Measurements from ENCODE around the gene PLCB4.

The PLCB4 gene

GRCh38 chr20:9442858-9443257 lies 374.0 kb downstream of the PLCB4 start:
- Histone ChIP-seq H3K4me1 (ENCODE audit: insufficient read depth, low read length) (no peaks in the 10 kb centered on the region), H3K9me3 (ENCODE audit: low read length) (no peaks in the 10 kb centered on the region), H3K27me3 (ENCODE audit: control insufficient read depth in 1 of 2, insufficient read depth in 2 of 2, low read length in 2 of 2) (no peaks in the 10 kb centered on the region), H3K27ac (ENCODE audit: low read depth, low read length) (no peak overlapping the region), H3K36me3 (ENCODE audit: insufficient read depth, low read length) (peaks cover 6% of the 10 kb centered on the region), H3K9ac (ENCODE audit: low read length) (no peak overlapping the region), H3K4me3 (ENCODE audit: low read depth in 1 of 2, low read length in 2 of 2) (no peak overlapping the region)

DNA sequence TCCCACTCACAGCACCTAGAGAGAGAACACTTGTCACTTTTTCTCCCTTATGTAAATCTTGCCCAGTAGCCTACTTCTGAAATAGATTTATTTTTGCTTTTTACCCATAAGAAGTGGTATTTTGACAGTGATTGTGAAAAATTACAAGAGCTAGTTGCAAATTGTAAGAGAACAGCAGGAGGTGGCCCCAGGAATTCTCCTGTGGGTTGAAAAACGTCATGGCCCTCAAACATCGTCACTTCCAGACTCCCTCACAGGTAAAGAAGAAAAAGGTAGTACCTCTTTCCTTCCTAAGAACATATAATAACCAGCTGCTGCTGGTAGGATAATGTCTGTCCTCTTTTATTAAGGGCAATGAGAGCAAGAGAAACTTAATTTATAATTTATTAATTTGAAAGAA lies 376.0 kb downstream of the PLCB4 start:
- H3K4me3 ChIP-seq (ENCODE audit: low read depth in 1 of 2, low read length in 2 of 2) = no peak overlapping the region
- H3K27ac ChIP-seq (ENCODE audit: low read depth, low read length) = no peak overlapping the region
- H3K27me3 ChIP-seq (ENCODE audit: control insufficient read depth in 1 of 2, insufficient read depth in 2 of 2, low read length in 2 of 2) = no peaks in the 10 kb centered on the region
- H3K9ac ChIP-seq (ENCODE audit: low read length) = no peak overlapping the region
- no peaks in the 10 kb centered on the region for H3K9me3 ChIP-seq (ENCODE audit: low read length)
- H3K4me1 ChIP-seq (ENCODE audit: insufficient read depth, low read length) = no peaks in the 10 kb centered on the region
- peaks cover 6% of the 10 kb centered on the region for H3K36me3 ChIP-seq (ENCODE audit: insufficient read depth, low read length)

DNA sequence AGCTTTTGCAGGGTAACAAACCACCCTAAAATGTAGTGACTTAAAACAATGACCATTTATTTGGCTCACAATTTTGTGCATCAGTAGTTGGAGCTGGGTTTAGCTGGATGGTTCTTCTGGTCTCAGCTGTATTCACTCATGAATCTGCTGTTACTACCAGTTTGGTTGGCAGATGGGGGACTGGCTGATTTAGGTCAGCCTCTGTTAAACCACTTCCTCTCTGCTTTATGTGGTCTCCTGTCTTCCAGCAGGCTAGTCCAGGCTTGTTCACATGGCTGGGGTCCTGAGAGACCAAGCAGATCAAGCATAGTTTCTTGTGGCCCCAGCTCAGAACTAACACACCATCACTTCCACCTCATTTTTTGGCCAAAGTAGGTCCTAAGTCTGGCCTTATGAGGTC lies 378.3 kb downstream of the PLCB4 start:
- Histone ChIP-seq H3K36me3 (ENCODE audit: insufficient read depth, low read length) (no peaks in the 10 kb centered on the region), H3K27me3 (ENCODE audit: control insufficient read depth in 1 of 2, insufficient read depth in 2 of 2, low read length in 2 of 2) (no peaks in the 10 kb centered on the region), H3K4me1 (ENCODE audit: insufficient read depth, low read length) (no peaks in the 10 kb centered on the region), H3K9ac (ENCODE audit: low read length) (no peak overlapping the region), H3K9me3 (ENCODE audit: low read length) (no peaks in the 10 kb centered on the region), H3K4me3 (ENCODE audit: low read depth in 1 of 2, low read length in 2 of 2) (no peak overlapping the region), H3K27ac (ENCODE audit: low read depth, low read length) (no peak overlapping the region)

GRCh38 chr20:9453201-9453600 lies 384.3 kb downstream of the PLCB4 start:
- H3K4me1 ChIP-seq (ENCODE audit: insufficient read depth, low read length) = no peaks in the 10 kb centered on the region
- H3K4me3 ChIP-seq (ENCODE audit: low read depth in 1 of 2, low read length in 2 of 2) = no peak overlapping the region
- H3K27me3 ChIP-seq (ENCODE audit: control insufficient read depth in 1 of 2, insufficient read depth in 2 of 2, low read length in 2 of 2) = no peaks in the 10 kb centered on the region
- H3K36me3 ChIP-seq (ENCODE audit: insufficient read depth, low read length) = no peaks in the 10 kb centered on the region
- H3K27ac ChIP-seq (ENCODE audit: low read depth, low read length) = no peak overlapping the region
- H3K9me3 ChIP-seq (ENCODE audit: low read length) = no peaks in the 10 kb centered on the region
- no peak overlapping the region for H3K9ac ChIP-seq (ENCODE audit: low read length)

GRCh38 chr20:9454791-9455190 lies 385.9 kb downstream of the PLCB4 start:
- no peaks in the 10 kb centered on the region for H3K9me3 ChIP-seq (ENCODE audit: low read length)
- peaks cover 5% of the 10 kb centered on the region for H3K36me3 ChIP-seq (ENCODE audit: insufficient read depth, low read length)
- no peak overlapping the region for H3K9ac ChIP-seq (ENCODE audit: low read length)

DNA sequence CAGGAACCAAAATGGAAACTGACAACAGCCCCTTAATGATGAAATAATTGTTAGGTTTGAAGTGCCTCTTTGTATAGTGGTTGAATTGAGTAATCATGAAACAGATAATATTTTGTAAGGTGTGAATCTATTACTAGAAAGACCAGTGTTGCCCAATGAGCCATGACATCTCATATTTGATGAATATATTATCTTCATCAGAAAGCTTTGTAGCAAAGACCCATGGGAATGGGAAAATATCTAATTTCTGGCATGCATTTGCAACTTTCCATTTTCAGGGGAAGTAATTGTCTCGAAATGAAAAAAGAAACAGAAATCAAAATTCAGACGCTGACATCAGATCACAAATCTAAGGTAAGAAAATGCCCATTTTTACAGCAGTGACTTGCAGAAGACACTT lies 388.2 kb downstream of the PLCB4 start:
- H3K9me3 ChIP-seq (ENCODE audit: low read length) = no peaks in the 10 kb centered on the region
- H3K4me3 ChIP-seq (ENCODE audit: low read depth in 1 of 2, low read length in 2 of 2) = no peak overlapping the region
- H3K9ac ChIP-seq (ENCODE audit: low read length) = no peak overlapping the region
- H3K36me3 ChIP-seq (ENCODE audit: insufficient read depth, low read length) = peaks cover 8% of the 10 kb centered on the region
- H3K27ac ChIP-seq (ENCODE audit: low read depth, low read length) = no peak overlapping the region
- H3K27me3 ChIP-seq (ENCODE audit: control insufficient read depth in 1 of 2, insufficient read depth in 2 of 2, low read length in 2 of 2) = no peaks in the 10 kb centered on the region
- no peaks in the 10 kb centered on the region for H3K4me1 ChIP-seq (ENCODE audit: insufficient read depth, low read length)

More at GRCh38 chr20:9454791-9455190, 385.9 kb downstream of the PLCB4 start:
- H3K27ac ChIP-seq (ENCODE audit: low read depth, low read length) = no peak overlapping the region
- H3K27me3 ChIP-seq (ENCODE audit: control insufficient read depth in 1 of 2, insufficient read depth in 2 of 2, low read length in 2 of 2) = no peaks in the 10 kb centered on the region
- H3K4me1 ChIP-seq (ENCODE audit: insufficient read depth, low read length) = no peaks in the 10 kb centered on the region
- H3K4me3 ChIP-seq (ENCODE audit: low read depth in 1 of 2, low read length in 2 of 2) = no peak overlapping the region

DNA sequence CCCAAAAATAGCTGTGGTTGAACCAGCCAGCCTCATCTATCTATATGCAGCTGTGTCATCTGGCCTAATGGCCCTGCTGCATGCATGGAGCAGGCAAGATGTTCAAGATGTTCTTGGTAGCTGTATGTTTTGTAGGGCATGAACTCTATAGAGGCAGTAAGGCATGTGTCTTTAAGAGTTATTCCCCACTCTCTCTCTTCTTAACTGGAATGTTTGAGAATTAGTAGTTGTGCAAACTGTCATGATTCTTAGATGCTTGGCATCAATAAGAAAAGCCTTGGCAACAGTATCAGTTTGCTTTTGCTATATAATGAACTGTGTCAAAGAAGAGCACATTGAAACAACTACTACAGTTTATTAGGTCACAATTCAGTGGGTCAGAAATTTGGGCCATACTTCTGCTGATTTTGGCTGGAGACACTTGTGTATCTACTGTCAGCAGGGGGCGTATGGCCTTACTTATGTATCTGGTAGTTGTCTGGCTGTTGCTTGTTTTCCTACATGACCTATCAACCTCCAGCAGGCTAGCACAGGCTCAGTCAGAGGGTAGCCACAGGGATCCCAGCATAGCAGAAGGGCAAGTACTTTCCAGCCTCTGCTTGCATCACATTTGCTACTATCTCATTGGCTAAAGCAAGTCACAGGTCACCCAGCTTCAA lies 389.4 kb downstream of the PLCB4 start:
- no peak overlapping the region for H3K9ac ChIP-seq (ENCODE audit: low read length)
- no peak overlapping the region for H3K4me3 ChIP-seq (ENCODE audit: low read depth in 1 of 2, low read length in 2 of 2)
- no peaks in the 10 kb centered on the region for H3K4me1 ChIP-seq (ENCODE audit: insufficient read depth, low read length)
- peaks cover 8% of the 10 kb centered on the region for H3K36me3 ChIP-seq (ENCODE audit: insufficient read depth, low read length)
- H3K27me3 ChIP-seq (ENCODE audit: control insufficient read depth in 1 of 2, insufficient read depth in 2 of 2, low read length in 2 of 2) = no peaks in the 10 kb centered on the region
- H3K27ac ChIP-seq (ENCODE audit: low read depth, low read length) = no peak overlapping the region
- no peaks in the 10 kb centered on the region for H3K9me3 ChIP-seq (ENCODE audit: low read length)

GRCh38 chr20:9460518-9460917 lies 391.6 kb downstream of the PLCB4 start:
- Histone ChIP-seq H3K9ac (ENCODE audit: low read length) (no peak overlapping the region), H3K36me3 (ENCODE audit: insufficient read depth, low read length) (peaks cover 8% of the 10 kb centered on the region)

GRCh38 chr20:9467995-9468394 lies 399.1 kb downstream of the PLCB4 start:
- Histone ChIP-seq H3K36me3 (ENCODE audit: insufficient read depth, low read length) (no peaks in the 10 kb centered on the region), H3K9ac (ENCODE audit: low read length) (no peak overlapping the region), H3K27me3 (ENCODE audit: control insufficient read depth in 1 of 2, insufficient read depth in 2 of 2, low read length in 2 of 2) (no peaks in the 10 kb centered on the region), H3K4me3 (ENCODE audit: low read depth in 1 of 2, low read length in 2 of 2) (no peak overlapping the region), H3K9me3 (ENCODE audit: low read length) (no peaks in the 10 kb centered on the region), H3K27ac (ENCODE audit: low read depth, low read length) (no peak overlapping the region), H3K4me1 (ENCODE audit: insufficient read depth, low read length) (no peaks in the 10 kb centered on the region)

More at GRCh38 chr20:9460518-9460917, 391.6 kb downstream of the PLCB4 start:
- H3K4me3 ChIP-seq (ENCODE audit: low read depth in 1 of 2, low read length in 2 of 2) = no peak overlapping the region
- H3K4me1 ChIP-seq (ENCODE audit: insufficient read depth, low read length) = no peaks in the 10 kb centered on the region
- H3K27ac ChIP-seq (ENCODE audit: low read depth, low read length) = no peak overlapping the region
- no peaks in the 10 kb centered on the region for H3K9me3 ChIP-seq (ENCODE audit: low read length)
- no peaks in the 10 kb centered on the region for H3K27me3 ChIP-seq (ENCODE audit: control insufficient read depth in 1 of 2, insufficient read depth in 2 of 2, low read length in 2 of 2)

GRCh38 chr20:9474835-9475415 lies 406.0 kb downstream of the PLCB4 start:
- Histone ChIP-seq H3K27ac (ENCODE audit: low read depth, low read length) (no peak overlapping the region), H3K4me1 (ENCODE audit: insufficient read depth, low read length) (no peaks in the 10 kb centered on the region), H3K4me3 (ENCODE audit: low read depth in 1 of 2, low read length in 2 of 2) (no peak overlapping the region), H3K9me3 (ENCODE audit: low read length) (no peaks in the 10 kb centered on the region), H3K9ac (ENCODE audit: low read length) (no peak overlapping the region), H3K27me3 (ENCODE audit: control insufficient read depth in 1 of 2, insufficient read depth in 2 of 2, low read length in 2 of 2) (no peaks in the 10 kb centered on the region), H3K36me3 (ENCODE audit: insufficient read depth, low read length) (peaks cover 4% of the 10 kb centered on the region)

DNA sequence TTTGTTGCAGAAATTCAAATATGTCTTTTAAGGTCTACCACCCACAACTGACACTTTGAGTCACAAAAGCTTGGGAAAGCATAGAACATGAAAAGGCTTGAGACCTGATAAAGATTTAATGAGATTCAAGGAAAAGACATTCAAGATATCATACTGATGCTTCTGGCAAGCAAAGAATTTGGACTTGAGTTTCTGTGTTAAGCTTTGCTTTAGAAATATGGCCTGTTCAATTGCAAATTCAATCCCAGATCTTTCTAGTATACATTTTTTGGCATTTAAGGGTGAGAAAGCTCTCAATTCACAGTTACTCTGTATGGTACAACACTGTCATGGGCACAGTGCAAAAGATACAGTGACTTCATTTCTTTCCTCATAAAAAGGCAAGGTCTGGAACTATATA lies 406.6 kb downstream of the PLCB4 start:
- no peaks in the 10 kb centered on the region for H3K27me3 ChIP-seq (ENCODE audit: control insufficient read depth in 1 of 2, insufficient read depth in 2 of 2, low read length in 2 of 2)

GRCh38 chr20:9476174-9476573 lies 407.3 kb downstream of the PLCB4 start:
- Histone ChIP-seq H3K27ac (ENCODE audit: low read depth, low read length) (no peak overlapping the region), H3K36me3 (ENCODE audit: insufficient read depth, low read length) (peaks cover 4% of the 10 kb centered on the region), H3K4me3 (ENCODE audit: low read depth in 1 of 2, low read length in 2 of 2) (no peak overlapping the region), H3K9me3 (ENCODE audit: low read length) (no peaks in the 10 kb centered on the region), H3K9ac (ENCODE audit: low read length) (no peak overlapping the region), H3K27me3 (ENCODE audit: control insufficient read depth in 1 of 2, insufficient read depth in 2 of 2, low read length in 2 of 2) (no peaks in the 10 kb centered on the region), H3K4me1 (ENCODE audit: insufficient read depth, low read length) (no peaks in the 10 kb centered on the region)

More for the DNA sequence above, 406.6 kb downstream of the PLCB4 start:
- no peak overlapping the region for H3K4me3 ChIP-seq (ENCODE audit: low read depth in 1 of 2, low read length in 2 of 2)
- no peak overlapping the region for H3K9ac ChIP-seq (ENCODE audit: low read length)
- H3K4me1 ChIP-seq (ENCODE audit: insufficient read depth, low read length) = no peaks in the 10 kb centered on the region
- peaks cover 4% of the 10 kb centered on the region for H3K36me3 ChIP-seq (ENCODE audit: insufficient read depth, low read length)
- H3K9me3 ChIP-seq (ENCODE audit: low read length) = no peaks in the 10 kb centered on the region
- no peak overlapping the region for H3K27ac ChIP-seq (ENCODE audit: low read depth, low read length)
